GM12874 (cell line): Measurements from ENCODE around the gene MAGI1.

Source experiments
- CTCF ChIP-seq: IDR thresholded peaks from 2 replicates; pipeline ENCODE4 v1.5.1; 2011; ENCODE audit warnings: low read depth, mild to moderate bottlenecking, control low read depth, low read length, moderate library complexity; ENCODE audit not compliant: insufficient read depth

Gene MAGI1

GRCh38 chr3:65335587-65335986 is 703.1 kb downstream of the MAGI1 start:
- TF ChIP-seq CTCF = no peak

GRCh38 chr3:65334045-65334665 is 704.6 kb downstream of the MAGI1 start:
- no peak for TF ChIP-seq CTCF

- TF ChIP-seq CTCF = no peak
These were observed 707.0 kb downstream of the MAGI1 start for GRCh38 chr3:65331730-65332129.

- TF ChIP-seq CTCF = no peak
These were observed 708.6 kb downstream of the MAGI1 start for GRCh38 chr3:65330072-65330471.

- TF ChIP-seq CTCF = no peak
These were observed 710.6 kb downstream of the MAGI1 start for GRCh38 chr3:65328148-65328547.

GRCh38 chr3:65326574-65326973 is 712.1 kb downstream of the MAGI1 start:
- no peak for TF ChIP-seq CTCF

- TF ChIP-seq CTCF = no peak
These were observed 715.8 kb downstream of the MAGI1 start for GRCh38 chr3:65322910-65323309.
